ENCODE results near the gene DKK3. TPM values are rescaled to one million over a fixed set of nuclear protein-coding genes. Genes with fewer than 3 reads are reported as not detected.

Gene DKK3
- total and polyA plus RNA-seq, 7 donors = 2.8 to 10.5 (median 4.1) TPM

DNA sequence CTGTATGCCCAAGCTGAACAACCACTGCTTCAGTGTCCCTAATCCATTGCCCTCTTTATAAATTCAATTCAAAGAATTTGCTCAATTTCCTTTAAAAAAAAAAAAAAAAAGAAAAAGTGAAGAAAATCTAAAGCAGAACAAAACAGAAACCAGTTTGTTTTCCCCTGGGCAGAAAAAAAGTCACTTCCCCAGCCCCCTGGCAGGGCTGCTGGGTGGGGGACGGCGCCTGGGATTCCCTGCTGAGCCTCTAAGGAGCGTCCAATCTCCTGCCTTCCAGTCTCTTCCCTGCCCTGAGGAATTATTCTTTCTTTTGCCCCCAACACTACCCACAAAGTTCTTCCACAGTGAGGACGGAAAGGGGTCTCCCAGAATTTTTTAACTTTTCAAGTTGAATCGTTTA lies 23.9 kb downstream of the DKK3 start:
- H3K4me1 ChIP-seq = peaks cover under 1% of the 10 kb centered on the region
- no peak overlapping the region for H3K4me3 ChIP-seq
- no peaks in the 10 kb centered on the region for H3K27me3 ChIP-seq (ENCODE audit: insufficient read depth in 3 of 3, low read length in 2 of 3)
- no peak for DNase-seq
- H3K9me3 ChIP-seq = no peaks in the 10 kb centered on the region
- 70 to 75% (median 74%) methylated on average over 5 of the region's 5 CpGs for WGBS, 3 donors
- no peak overlapping the region for H3K27ac ChIP-seq
- intact Hi-C loops (cut with DNase I) = no loop called here
- no peak for ATAC-seq
- no peaks in the 10 kb centered on the region for H3K36me3 ChIP-seq (ENCODE audit: insufficient read depth in 1 of 2, low read depth in 1 of 2)
- TF ChIP-seq, protein P1, sequence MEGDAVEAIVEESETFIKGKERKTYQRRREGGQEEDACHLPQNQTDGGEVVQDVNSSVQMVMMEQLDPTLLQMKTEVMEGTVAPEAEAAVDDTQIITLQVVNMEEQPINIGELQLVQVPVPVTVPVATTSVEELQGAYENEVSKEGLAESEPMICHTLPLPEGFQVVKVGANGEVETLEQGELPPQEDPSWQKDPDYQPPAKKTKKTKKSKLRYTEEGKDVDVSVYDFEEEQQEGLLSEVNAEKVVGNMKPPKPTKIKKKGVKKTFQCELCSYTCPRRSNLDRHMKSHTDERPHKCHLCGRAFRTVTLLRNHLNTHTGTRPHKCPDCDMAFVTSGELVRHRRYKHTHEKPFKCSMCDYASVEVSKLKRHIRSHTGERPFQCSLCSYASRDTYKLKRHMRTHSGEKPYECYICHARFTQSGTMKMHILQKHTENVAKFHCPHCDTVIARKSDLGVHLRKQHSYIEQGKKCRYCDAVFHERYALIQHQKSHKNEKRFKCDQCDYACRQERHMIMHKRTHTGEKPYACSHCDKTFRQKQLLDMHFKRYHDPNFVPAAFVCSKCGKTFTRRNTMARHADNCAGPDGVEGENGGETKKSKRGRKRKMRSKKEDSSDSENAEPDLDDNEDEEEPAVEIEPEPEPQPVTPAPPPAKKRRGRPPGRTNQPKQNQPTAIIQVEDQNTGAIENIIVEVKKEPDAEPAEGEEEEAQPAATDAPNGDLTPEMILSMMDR (IDR thresholded peaks at IDR 0.05) = no peak

DNA sequence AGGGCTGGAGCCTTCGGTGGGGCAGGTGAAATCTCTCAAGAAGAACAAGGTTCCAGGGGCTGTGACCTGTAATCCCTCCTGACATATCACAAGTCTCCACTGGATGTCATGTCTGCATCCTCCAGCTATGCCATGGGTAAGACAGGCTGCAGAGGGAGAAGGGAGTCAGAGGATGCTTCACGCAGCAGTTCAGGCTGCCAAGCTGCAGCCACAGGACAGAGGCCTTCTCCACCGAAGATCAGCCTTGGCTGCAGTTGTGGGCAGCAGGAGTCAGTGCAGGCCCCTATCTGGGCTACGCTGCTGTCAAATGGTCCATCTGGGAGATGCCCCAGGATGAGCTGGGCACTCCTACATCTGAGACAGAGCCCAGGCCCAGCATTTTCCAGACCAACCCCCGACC lies 25.0 kb downstream of the DKK3 start:
- H3K9me3 ChIP-seq = no peaks in the 10 kb centered on the region
- no peaks in the 10 kb centered on the region for H3K27me3 ChIP-seq (ENCODE audit: insufficient read depth in 3 of 3, low read length in 2 of 3)
- ATAC-seq (no peak), DNase-seq (no peak)
- no peak overlapping the region for H3K27ac ChIP-seq
- TF ChIP-seq, protein P1 (IDR thresholded peaks at IDR 0.05) = no peak
- H3K36me3 ChIP-seq (ENCODE audit: insufficient read depth in 1 of 2, low read depth in 1 of 2) = no peaks in the 10 kb centered on the region
- 71 to 91% (median 82%) methylated on average over 5 of the region's 5 CpGs for WGBS, 3 donors
- peaks cover 12% of the 10 kb centered on the region for H3K4me1 ChIP-seq
- no peak overlapping the region for H3K4me3 ChIP-seq
- intact Hi-C loops (cut with DNase I) = no loop called here

DNA sequence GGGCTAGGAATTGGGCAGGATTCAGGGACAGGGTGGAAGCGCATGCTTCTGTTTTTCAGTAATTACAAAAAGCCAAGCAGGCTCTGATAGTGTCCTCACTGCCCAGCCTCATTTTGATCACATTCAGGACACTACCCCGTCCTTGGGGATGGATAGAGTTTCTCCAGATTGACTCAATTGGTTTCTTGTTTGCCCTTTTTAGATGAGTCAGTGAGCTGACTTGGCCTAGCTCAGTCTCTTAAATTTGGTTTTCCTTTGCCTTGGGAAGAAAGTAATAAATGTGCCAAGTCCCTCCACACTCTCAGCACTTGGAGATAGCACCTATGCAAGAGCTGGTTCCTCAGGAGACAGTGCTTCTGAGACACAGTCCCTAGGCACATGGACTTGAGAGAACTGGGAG lies 25.5 kb downstream of the DKK3 start:
- ATAC-seq = peak in 1 of 4 donors; percentile 36
- TF ChIP-seq, protein P1 (IDR thresholded peaks at IDR 0.05) = no peak
- intact Hi-C loops (cut with DNase I) = no loop called here
- no peak for DNase-seq
- Histone ChIP-seq H3K4me1 (peaks cover 12% of the 10 kb centered on the region), H3K27me3 (ENCODE audit: insufficient read depth in 3 of 3, low read length in 2 of 3) (no peaks in the 10 kb centered on the region), H3K27ac (no peak overlapping the region), H3K4me3 (no peak overlapping the region), H3K9me3 (no peaks in the 10 kb centered on the region), H3K36me3 (ENCODE audit: insufficient read depth in 1 of 2, low read depth in 1 of 2) (no peaks in the 10 kb centered on the region)
- WGBS, 3 donors = 89 to 94% (median 90%) methylated on average over 2 of the region's 2 CpGs

DNA sequence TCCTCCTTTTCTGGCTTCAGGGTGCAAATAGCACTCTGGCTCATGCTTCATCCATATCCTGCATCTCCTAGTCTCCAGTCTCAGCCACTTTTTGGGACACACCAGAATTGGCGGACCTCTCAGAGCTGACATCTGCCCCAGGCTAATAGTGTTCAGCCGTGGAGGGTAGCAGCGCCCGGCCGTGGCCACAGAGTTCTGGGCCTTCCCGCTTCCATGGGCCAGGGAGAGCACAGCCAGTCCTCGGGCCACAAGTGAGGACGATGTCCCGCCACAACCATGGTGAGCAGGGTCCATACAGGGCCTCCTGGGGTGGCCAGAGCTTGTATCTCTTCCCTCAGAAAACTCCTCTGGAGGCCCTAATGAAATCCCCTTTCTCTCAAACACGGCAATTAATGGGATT lies 26.0 kb downstream of the DKK3 start:
- Histone ChIP-seq H3K36me3 (ENCODE audit: insufficient read depth in 1 of 2, low read depth in 1 of 2) (no peaks in the 10 kb centered on the region), H3K27me3 (ENCODE audit: insufficient read depth in 3 of 3, low read length in 2 of 3) (no peaks in the 10 kb centered on the region), H3K4me1 (peaks cover 12% of the 10 kb centered on the region), H3K4me3 (no peak overlapping the region), H3K9me3 (no peaks in the 10 kb centered on the region), H3K27ac (no peak overlapping the region)
- intact Hi-C loops (cut with DNase I) = no loop called here
- ATAC-seq (no peak), DNase-seq (peak in 1 of 2 donors; percentile 50)
- 95 to 97% (median 97%) methylated on average over 10 of the region's 10 CpGs for WGBS, 3 donors
- TF ChIP-seq, protein P1 (IDR thresholded peaks at IDR 0.05) = no peak

DNA sequence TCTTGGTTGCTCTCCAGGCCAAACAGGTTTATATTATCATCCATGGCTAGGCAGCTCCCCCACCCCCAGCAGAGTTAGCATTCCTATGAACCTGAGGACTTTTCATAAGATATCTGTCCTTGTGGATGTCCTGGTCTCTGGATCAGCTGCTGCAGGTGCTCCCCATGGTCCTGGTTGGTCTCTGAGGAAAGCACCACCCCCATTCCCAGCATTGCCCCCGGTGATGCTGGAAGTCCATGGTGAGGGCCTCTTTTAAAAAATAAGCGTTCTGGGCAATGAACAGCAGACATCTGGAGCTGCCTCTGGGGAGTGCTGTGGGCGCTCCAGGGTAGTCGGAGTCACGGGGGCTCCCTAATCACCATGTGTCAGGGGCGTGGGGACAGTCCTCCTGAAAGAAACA lies 26.6 kb downstream of the DKK3 start:
- Histone ChIP-seq H3K4me3 (no peak overlapping the region), H3K27me3 (ENCODE audit: insufficient read depth in 3 of 3, low read length in 2 of 3) (no peaks in the 10 kb centered on the region), H3K9me3 (no peaks in the 10 kb centered on the region), H3K4me1 (peaks cover 15% of the 10 kb centered on the region), H3K36me3 (ENCODE audit: insufficient read depth in 1 of 2, low read depth in 1 of 2) (no peaks in the 10 kb centered on the region), H3K27ac (no peak overlapping the region)
- DNase-seq (peak in 1 of 2 donors; percentile 20), ATAC-seq (no peak)
- intact Hi-C loops (cut with DNase I) = no loop called here
- TF ChIP-seq, protein P1 (IDR thresholded peaks at IDR 0.05) = no peak
- 81 to 85% (median 83%) methylated on average over 6 of the region's 6 CpGs for WGBS, 3 donors
